ENCODE measurements around the gene PCSK6.

DNA sequence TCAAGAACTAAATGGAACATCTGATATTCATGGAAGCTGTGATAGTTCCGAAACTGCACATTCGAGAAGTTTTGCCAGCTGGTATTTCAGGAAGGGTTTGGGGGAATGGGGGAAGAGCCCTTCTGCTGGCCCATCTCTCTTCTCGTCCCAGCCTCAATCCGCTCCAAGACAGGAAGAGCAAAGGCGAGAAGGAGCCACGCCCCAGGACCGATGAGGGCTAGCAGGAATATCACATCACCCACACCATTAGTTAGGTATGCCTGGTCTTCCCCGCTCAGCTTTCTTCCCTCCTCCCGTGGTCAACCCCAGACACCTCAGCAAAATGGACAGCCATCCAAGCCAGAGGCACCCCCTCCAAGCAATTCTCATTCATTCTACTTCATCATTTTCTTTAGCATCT lies 14.9 kb upstream of the PCSK6 start:
- TF ChIP-seq, protein P1, sequence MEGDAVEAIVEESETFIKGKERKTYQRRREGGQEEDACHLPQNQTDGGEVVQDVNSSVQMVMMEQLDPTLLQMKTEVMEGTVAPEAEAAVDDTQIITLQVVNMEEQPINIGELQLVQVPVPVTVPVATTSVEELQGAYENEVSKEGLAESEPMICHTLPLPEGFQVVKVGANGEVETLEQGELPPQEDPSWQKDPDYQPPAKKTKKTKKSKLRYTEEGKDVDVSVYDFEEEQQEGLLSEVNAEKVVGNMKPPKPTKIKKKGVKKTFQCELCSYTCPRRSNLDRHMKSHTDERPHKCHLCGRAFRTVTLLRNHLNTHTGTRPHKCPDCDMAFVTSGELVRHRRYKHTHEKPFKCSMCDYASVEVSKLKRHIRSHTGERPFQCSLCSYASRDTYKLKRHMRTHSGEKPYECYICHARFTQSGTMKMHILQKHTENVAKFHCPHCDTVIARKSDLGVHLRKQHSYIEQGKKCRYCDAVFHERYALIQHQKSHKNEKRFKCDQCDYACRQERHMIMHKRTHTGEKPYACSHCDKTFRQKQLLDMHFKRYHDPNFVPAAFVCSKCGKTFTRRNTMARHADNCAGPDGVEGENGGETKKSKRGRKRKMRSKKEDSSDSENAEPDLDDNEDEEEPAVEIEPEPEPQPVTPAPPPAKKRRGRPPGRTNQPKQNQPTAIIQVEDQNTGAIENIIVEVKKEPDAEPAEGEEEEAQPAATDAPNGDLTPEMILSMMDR (IDR thresholded peaks at IDR 0.05): no peak
- TF ChIP-seq POLR2A (IDR thresholded peaks at IDR 0.05): no peak

Measured in Peyer's patch (tissue), 4 donors.